H9 (cell line): ENCODE data around the gene CAPSL. TPM values are rescaled to one million over a fixed set of nuclear protein-coding genes. Genes with fewer than 3 reads are reported as not detected.

Experiments
- DNase-seq: peaks from one replicate; pipeline ENCODE4 v3.0.0-alpha.2; 2017
- H2AFZ ChIP-seq: one replicate; pipeline ENCODE4 v1.6.1; 2013; ENCODE audit warnings: mild to moderate bottlenecking, low read length, control low read depth, moderate library complexity
- H2AK5ac ChIP-seq: 2 replicates; pipeline ENCODE4 v1.6.1; 2013; ENCODE audit warnings: low read length, control low read depth, mixed read lengths; ENCODE audit not compliant: insufficient read length
- H2BK120ac ChIP-seq: one replicate; pipeline ENCODE4 v1.6.1; 2013; ENCODE audit warnings: low read depth, mild to moderate bottlenecking, low read length, control low read depth, inconsistent platforms; ENCODE audit not compliant: poor library complexity, severe bottlenecking
- H2BK12ac ChIP-seq: 2 replicates; pipeline ENCODE4 v1.6.1; 2013; ENCODE audit warnings: low read length, control low read depth, mixed read lengths, low read depth; ENCODE audit not compliant: insufficient read length
- H2BK15ac ChIP-seq: 2 replicates; pipeline ENCODE4 v1.6.1; 2013; ENCODE audit warnings: low read depth, low read length, control low read depth
- H2BK20ac ChIP-seq: one replicate; pipeline ENCODE4 v1.6.1; 2013; ENCODE audit warnings: low read depth, mild to moderate bottlenecking, low read length, control low read depth, inconsistent platforms; ENCODE audit not compliant: poor library complexity, severe bottlenecking
- H2BK5ac ChIP-seq: 2 replicates; pipeline ENCODE4 v1.6.1; 2013; ENCODE audit warnings: low read length, control low read depth, mixed read lengths; ENCODE audit not compliant: insufficient read length
- H3K14ac ChIP-seq: 2 replicates; pipeline ENCODE4 v1.6.1; 2013; ENCODE audit warnings: low read length, control low read depth; ENCODE audit not compliant: insufficient read depth
- H3K18ac ChIP-seq: 2 replicates; pipeline ENCODE4 v1.6.1; 2013; ENCODE audit warnings: low read depth, mild to moderate bottlenecking, mixed read lengths, low read length, control low read depth; ENCODE audit not compliant: insufficient read length
- H3K23ac ChIP-seq: 2 replicates; pipeline ENCODE4 v1.6.1; 2013; ENCODE audit warnings: low read length, control low read depth, mixed read lengths, low read depth; ENCODE audit not compliant: insufficient read length
- H3K23me2 ChIP-seq: 2 replicates; pipeline ENCODE4 v1.6.1; 2013; ENCODE audit warnings: low read depth, mild to moderate bottlenecking, mixed read lengths, low read length, control low read depth; ENCODE audit not compliant: insufficient read length, poor library complexity, severe bottlenecking
- H3K27ac ChIP-seq: 2 replicates; pipeline ENCODE4 v1.5.1; 2013; ENCODE audit warnings: low read length, control low read depth, mixed read lengths, low read depth; ENCODE audit not compliant: insufficient read length
- H3K27me3 ChIP-seq: 2 replicates; pipeline ENCODE4 v1.6.1; 2013; ENCODE audit warnings: low read length, control low read depth, inconsistent platforms; ENCODE audit not compliant: insufficient read depth
- H3K4ac ChIP-seq: 2 replicates; pipeline ENCODE4 v1.6.1; 2013; ENCODE audit warnings: low read depth, mild to moderate bottlenecking, control low read depth, inconsistent platforms, low read length, moderate library complexity
- H3K4me1 ChIP-seq: 2 replicates; pipeline ENCODE4 v1.6.1; 2013; ENCODE audit warnings: low read length, control low read depth, inconsistent platforms; ENCODE audit not compliant: insufficient read depth
- H3K4me2 ChIP-seq: 2 replicates; pipeline ENCODE4 v1.6.1; 2013; ENCODE audit warnings: low read length, control low read depth, mixed read lengths; ENCODE audit not compliant: insufficient read length, insufficient read depth
- H3K56ac ChIP-seq: 2 replicates; pipeline ENCODE4 v1.6.1; 2013; ENCODE audit warnings: low read depth, mild to moderate bottlenecking, mixed read lengths, low read length, control low read depth; ENCODE audit not compliant: insufficient read length
- H3K79me1 ChIP-seq: 2 replicates; pipeline ENCODE4 v1.6.1; 2013; ENCODE audit warnings: low read depth, mild to moderate bottlenecking, moderate library complexity, low read length, control low read depth, inconsistent platforms; ENCODE audit not compliant: insufficient read depth, poor library complexity, severe bottlenecking
- H3K79me2 ChIP-seq: 2 replicates; pipeline ENCODE4 v1.6.1; 2013; ENCODE audit warnings: low read length, control low read depth, inconsistent platforms; ENCODE audit not compliant: insufficient read depth
- H3K9ac ChIP-seq: 2 replicates; pipeline ENCODE4 v1.6.1; 2013; ENCODE audit warnings: low read length, control low read depth, mixed read lengths; ENCODE audit not compliant: insufficient read length; ENCODE audit errors: extremely low read depth
- H3K9me3 ChIP-seq: one replicate; pipeline ENCODE4 v1.6.1; 2013; ENCODE audit warnings: low read depth, low read length, inconsistent platforms; ENCODE audit not compliant: control insufficient read depth
- H3T11ph ChIP-seq: one replicate; pipeline ENCODE4 v1.6.1; 2013; ENCODE audit warnings: mild to moderate bottlenecking, low read length, control low read depth, inconsistent platforms
- H4K20me1 ChIP-seq: one replicate; pipeline ENCODE4 v1.6.1; 2013; ENCODE audit not compliant: control insufficient read depth, insufficient read length, insufficient read depth
- H4K5ac ChIP-seq: 2 replicates; pipeline ENCODE4 v1.6.1; 2013; ENCODE audit warnings: low read depth, mild to moderate bottlenecking, mixed read lengths, low read length, control low read depth; ENCODE audit not compliant: insufficient read length
- H4K8ac ChIP-seq: replicated peaks from 2 replicates; pipeline ENCODE4 v1.6.1; 2013; ENCODE audit warnings: low read length, control low read depth, mixed read lengths, low read depth; ENCODE audit not compliant: insufficient read length
- H4K91ac ChIP-seq: 2 replicates; pipeline ENCODE4 v1.6.1; 2013; ENCODE audit warnings: low read depth, mild to moderate bottlenecking, moderate library complexity, mixed read lengths, low read length, control low read depth; ENCODE audit not compliant: insufficient read length
- H3K27ac Mint-ChIP-seq, 3 experiments: 2 replicates in 2 of 3; 3 replicates in 1 of 3; pipeline ENCODE4 v1.8.0; 2020 to 2021; ENCODE audit warnings: mixed read lengths in 3 of 3, mild to moderate bottlenecking in 1 of 3, moderate library complexity in 1 of 3
- H3K27me3 Mint-ChIP-seq: 2 replicates; pipeline ENCODE4 v1.8.0; 2021; ENCODE audit warnings: low read depth, mild to moderate bottlenecking, moderate library complexity, mixed read lengths
- H3K36me3 Mint-ChIP-seq, 3 experiments: 2 replicates in 2 of 3; 3 replicates in 1 of 3; pipeline ENCODE4 v1.8.0; 2020 to 2021; ENCODE audit warnings: low read depth in 3 of 3, mixed read lengths in 3 of 3; ENCODE audit not compliant: insufficient read depth in 1 of 3
- H3K4me1 Mint-ChIP-seq, 2 experiments: 2 replicates each; pipeline ENCODE4 v1.8.0; 2020; ENCODE audit warnings: mixed read lengths in 2 of 2
- H3K4me3 Mint-ChIP-seq, 2 experiments: 2 replicates in 1 of 2; 3 replicates in 1 of 2; pipeline ENCODE4 v1.8.0; 2020 to 2021; ENCODE audit warnings: mild to moderate bottlenecking in 2 of 2, mixed read lengths in 2 of 2, moderate library complexity in 1 of 2
- H3K9me3 Mint-ChIP-seq, 2 experiments: 2 replicates in 1 of 2; 3 replicates in 1 of 2; pipeline ENCODE4 v1.8.0; 2020; ENCODE audit warnings: mild to moderate bottlenecking in 2 of 2, mixed read lengths in 2 of 2, moderate library complexity in 1 of 2
- CTCF ChIP-seq: fragments of 200-600 bp; sonication (generic); conservative IDR thresholded peaks from 3 replicates; pipeline ENCODE4 v1.8.0; 2021; ENCODE audit warnings: antibody characterized with exemption, mild to moderate bottlenecking
- WGBS: extraction: QIAGEN DNeasy Blood & Tissue Kit; methylation state at CpG from one replicate; pipeline ENCODE4 v1.1.7; 2013; ENCODE audit warnings: missing lambda C conversion rate, low lambda C conversion rate, mixed read lengths; ENCODE audit not compliant: insufficient read length; ENCODE audit errors: extremely low coverage; 5-methylcytosine and 5-hydroxymethylcytosine counted together
- total RNA-seq: library from RNA; stranded (reverse); gene quantifications from 2 replicates; pipeline ENCODE4 v1.2.1, GENCODE V29; 2021

Gene CAPSL
- total RNA-seq, 1 experiment from 2014 or later, result not detected

- TF ChIP-seq CTCF, result no peak
- H2BK15ac ChIP-seq, result no peak overlapping the region
- no peak overlapping the region for H3K18ac ChIP-seq
- no peak overlapping the region for H4K91ac ChIP-seq
- H3K9ac ChIP-seq, result no peak overlapping the region
- no peak overlapping the region for H4K8ac ChIP-seq
- no peak overlapping the region for H3T11ph ChIP-seq
- H2AFZ ChIP-seq, result no peak overlapping the region
- no peaks in the 10 kb centered on the region for H3K79me2 ChIP-seq
- H3K36me3 Mint-ChIP-seq, result no peaks in the 10 kb centered on the region; a peak in 1 of 7 replicates
- H3K4me3 Mint-ChIP-seq, result no peak overlapping the region
- no peak overlapping the region for H2BK12ac ChIP-seq
- H3K9me3 ChIP-seq, result no peaks in the 10 kb centered on the region
- no peak overlapping the region for H3K27ac ChIP-seq
- peaks cover 7% of the 10 kb centered on the region; the same call in 1 of the 2 replicates for H3K27me3 ChIP-seq
- H3K23me2 ChIP-seq, result no peaks in the 10 kb centered on the region
- H4K5ac ChIP-seq, result no peak overlapping the region
- no peak overlapping the region for H3K14ac ChIP-seq
- H3K23ac ChIP-seq, result no peak overlapping the region
- H2BK5ac ChIP-seq, result no peak overlapping the region
- H3K4me1 Mint-ChIP-seq, result peaks cover 6 to 9% of the 10 kb centered on the region in 2 experiments; a peak in 3 of 4 replicates
- no peaks in the 10 kb centered on the region for H4K20me1 ChIP-seq
- no peak overlapping the region for H3K4ac ChIP-seq
- no peak overlapping the region for H2BK120ac ChIP-seq
- H3K27me3 Mint-ChIP-seq, result peaks cover 60% of the 10 kb centered on the region
- no CpG with 5 or more reads among the region's 5 CpGs for WGBS
- H3K4me2 ChIP-seq, result no peak overlapping the region
- H2BK20ac ChIP-seq, result no peak overlapping the region
- peaks cover 6 to 7% of the 10 kb centered on the region in 2 experiments; a peak in 4 of 5 replicates for H3K9me3 Mint-ChIP-seq
- H2AK5ac ChIP-seq, result no peak overlapping the region
- H3K79me1 ChIP-seq, result no peaks in the 10 kb centered on the region
- H3K56ac ChIP-seq, result no peak overlapping the region
- H3K4me1 ChIP-seq, result no peaks in the 10 kb centered on the region
- no peak for DNase-seq
- no peak overlapping the region for H3K27ac Mint-ChIP-seq
These were observed 16.5 kb downstream of the CAPSL start for GRCh38 chr5:35921930-35922329.
